CD14-positive monocyte (primary cell): Measurements from ENCODE around the gene COX5A. TPM values are rescaled to one million over a fixed set of nuclear protein-coding genes. Genes with fewer than 3 reads are reported as not detected.
A peak's percentile ranks its signal among the peaks of the same experiment; 100 is the strongest.

ENCODE experiments used
- DNase-seq, 3 donors: peaks; one replicate each; pipeline ENCODE4 v3.0.0-alpha.2; 2011 to 2022
- H2AFZ ChIP-seq: 2 replicates; pipeline ENCODE4 v1.6.0; 2012; ENCODE audit warnings: mild to moderate bottlenecking, low read depth, low read length, inconsistent platforms; ENCODE audit not compliant: insufficient read depth, poor library complexity, severe bottlenecking
- H3K27ac ChIP-seq, 2 donors: 1 replicate in 1 of 2; 2 replicates in 1 of 2; pipeline ENCODE4 v1.5.1; 2012 to 2013; ENCODE audit warnings: low read length in 2 of 2, control low read depth in 1 of 2, inconsistent platforms in 1 of 2, low read depth in 1 of 2, mild to moderate bottlenecking in 1 of 2
- H3K27me3 ChIP-seq, 2 donors: one replicate each; pipeline versions ENCODE4 v1.6.0 to v1.6.1; 2011 to 2013; ENCODE audit warnings: low read length in 2 of 2; ENCODE audit not compliant: control insufficient read depth in 2 of 2, insufficient read depth in 2 of 2
- H3K36me3 ChIP-seq, 2 donors: replicated peaks in 1 of 2; 1 replicate in 1 of 2; 2 replicates in 1 of 2; pipeline versions ENCODE4 v1.5.1 to v1.6.1; 2012 to 2013; ENCODE audit warnings: low read length in 2 of 2, control low read depth in 1 of 2, inconsistent platforms in 1 of 2, mild to moderate bottlenecking in 1 of 2; ENCODE audit not compliant: insufficient read depth in 2 of 2, control insufficient read depth in 1 of 2
- H3K4me1 ChIP-seq, 2 donors: 1 replicate in 1 of 2; 2 replicates in 1 of 2; pipeline versions ENCODE4 v1.5.1 to v1.6.1; 2012 to 2013; ENCODE audit warnings: low read length in 2 of 2, control low read depth in 1 of 2, inconsistent platforms in 1 of 2, mild to moderate bottlenecking in 1 of 2, moderate library complexity in 1 of 2; ENCODE audit not compliant: insufficient read depth in 2 of 2, control insufficient read depth in 1 of 2
- H3K4me2 ChIP-seq: replicated peaks from 2 replicates; pipeline ENCODE3; 2012; ENCODE audit warnings: low read length, moderate library complexity, mild to moderate bottlenecking; ENCODE audit not compliant: poor library complexity, severe bottlenecking; ENCODE audit errors: extremely low read depth
- H3K4me3 ChIP-seq, 3 experiments: fragments of 200-600 bp in 1 of 3; sonication (generic) in 1 of 3; replicated peaks in 1 of 3; 1 replicate in 2 of 3; 2 replicates in 1 of 3; pipeline ENCODE4 v1.5.1; 2011 to 2013; ENCODE audit warnings: low read length in 3 of 3, mild to moderate bottlenecking in 3 of 3, control low read depth in 2 of 3, low read depth in 2 of 3, inconsistent platforms in 1 of 3, moderate library complexity in 1 of 3
- H3K79me2 ChIP-seq: 2 replicates; pipeline ENCODE4 v1.6.0; 2012; ENCODE audit warnings: mild to moderate bottlenecking, control low read depth, inconsistent platforms, low read length, moderate library complexity; ENCODE audit not compliant: insufficient read depth
- H3K9ac ChIP-seq: 2 replicates; pipeline ENCODE4 v1.6.0; 2017; ENCODE audit warnings: low read length, mild to moderate bottlenecking; ENCODE audit not compliant: insufficient read depth, poor library complexity, severe bottlenecking
- H3K9me3 ChIP-seq, 2 donors: replicated peaks in 1 of 2; 1 replicate in 1 of 2; 2 replicates in 1 of 2; pipeline versions ENCODE4 v1.5.1 to v1.6.1; 2012 to 2013; ENCODE audit warnings: low read length in 2 of 2, control low read depth in 1 of 2; ENCODE audit not compliant: control insufficient read depth in 1 of 2, insufficient read depth in 1 of 2
- H4K20me1 ChIP-seq: 2 replicates; pipeline ENCODE4 v1.6.0; 2012; ENCODE audit warnings: mild to moderate bottlenecking, low read length, control low read depth, moderate library complexity; ENCODE audit not compliant: insufficient read depth
- H3K27ac Mint-ChIP-seq, 7 donors: one replicate each; pipeline ENCODE4 v1.8.0; 2020; ENCODE audit warnings: mild to moderate bottlenecking in 7 of 7, mixed read lengths in 7 of 7, moderate library complexity in 6 of 7, inconsistent platforms in 2 of 7
- H3K27me3 Mint-ChIP-seq, 3 donors: one replicate each; pipeline ENCODE4 v1.8.0; 2021 to 2022; ENCODE audit warnings: low read depth in 3 of 3, mild to moderate bottlenecking in 3 of 3, mixed read lengths in 3 of 3, moderate library complexity in 3 of 3, inconsistent platforms in 1 of 3
- H3K36me3 Mint-ChIP-seq, 2 donors: one replicate each; pipeline ENCODE4 v1.8.0; 2020; ENCODE audit warnings: mixed read lengths in 2 of 2, inconsistent platforms in 1 of 2, mild to moderate bottlenecking in 1 of 2
- H3K4me1 Mint-ChIP-seq: one replicate; pipeline ENCODE4 v1.8.0; 2020; ENCODE audit warnings: mild to moderate bottlenecking, mixed read lengths
- H3K4me3 Mint-ChIP-seq, 2 donors: one replicate each; pipeline ENCODE4 v1.8.0; 2020; ENCODE audit warnings: mild to moderate bottlenecking in 2 of 2, mixed read lengths in 2 of 2, moderate library complexity in 1 of 2
- H3K9me3 Mint-ChIP-seq, 7 donors: one replicate each; pipeline ENCODE4 v1.8.0; 2020 to 2022; ENCODE audit warnings: mixed read lengths in 7 of 7, mild to moderate bottlenecking in 6 of 7, moderate library complexity in 6 of 7, inconsistent platforms in 2 of 7
- CTCF ChIP-seq: fragments of 200-600 bp; IDR thresholded peaks from one replicate; pipeline ENCODE4 v1.8.0; 2022; ENCODE audit warnings: antibody characterized with exemption, mild to moderate bottlenecking
- WGBS: methylation state at CpG from one replicate; pipeline ENCODE4 v1.1.5; 2013; ENCODE audit warnings: missing lambda C conversion rate; ENCODE audit not compliant: insufficient coverage; 5-methylcytosine and 5-hydroxymethylcytosine counted together
- intact Hi-C, 2 donors: fragments of 100-400 bp; cut with micrococcal nuclease; formaldehyde crosslinking; loops; one replicate each; pipeline versions ENCODE4 v1.15.0 to v1.15.1; 2023
- polyA plus RNA-seq, 3 donors: library from polyadenylated mRNA; depleted of rRNA in 1 of 3; unstranded in 2 of 3; stranded (reverse) in 1 of 3; fragments of 300-500 nt in 2 of 3; fragments of >200 nt in 1 of 3; fragmentation: Illumina TruSeq in 2 of 3; gene quantifications; 1 replicate in 2 of 3; 2 replicates in 1 of 3; pipeline ENCODE4 v1.2.3, GENCODE V29; 2012 to 2021

COX5A gene
- polyA plus RNA-seq, 3 donors: 127 to 498 (median 434) TPM

GRCh38 chr15:74885461-74885860 lies 52.4 kb downstream of the COX5A start:
- no CpG with 5 or more reads among the region's 5 CpGs for WGBS
- H3K9me3 Mint-ChIP-seq: peaks cover 0 to 10% (median 7%) of the 10 kb centered on the region in 7 donors
- intact Hi-C loops: no loop called here
- Histone ChIP-seq H3K27ac (peak overlapping the region; percentile 16 to 69), H3K4me3 (no peak overlapping the region), H3K4me2 (no peak overlapping the region), H3K9ac (no peak overlapping the region), H3K27me3 (no peaks in the 10 kb centered on the region), H3K36me3 (no peaks in the 10 kb centered on the region), H3K4me1 (peaks cover 52 to 58% of the 10 kb centered on the region in 2 donors), H3K79me2 (peaks cover 6% of the 10 kb centered on the region), H3K9me3 (peaks cover 0 to 9% of the 10 kb centered on the region in 2 donors), H4K20me1 (no peaks in the 10 kb centered on the region), H2AFZ (no peak overlapping the region)
- H3K27me3 Mint-ChIP-seq: peaks cover 0 to 5% (median 0%) of the 10 kb centered on the region in 3 donors
- peak overlapping the region in 1 of 2 donors; percentile 67 for H3K4me3 Mint-ChIP-seq
- no peaks in the 10 kb centered on the region for H3K36me3 Mint-ChIP-seq
- peak overlapping the region in 5 of 7 donors; percentile 79 to 89 (median 82) for H3K27ac Mint-ChIP-seq
- H3K4me1 Mint-ChIP-seq: peaks cover 53% of the 10 kb centered on the region
- DNase-seq: no peak
- TF ChIP-seq CTCF: no peak

DNA sequence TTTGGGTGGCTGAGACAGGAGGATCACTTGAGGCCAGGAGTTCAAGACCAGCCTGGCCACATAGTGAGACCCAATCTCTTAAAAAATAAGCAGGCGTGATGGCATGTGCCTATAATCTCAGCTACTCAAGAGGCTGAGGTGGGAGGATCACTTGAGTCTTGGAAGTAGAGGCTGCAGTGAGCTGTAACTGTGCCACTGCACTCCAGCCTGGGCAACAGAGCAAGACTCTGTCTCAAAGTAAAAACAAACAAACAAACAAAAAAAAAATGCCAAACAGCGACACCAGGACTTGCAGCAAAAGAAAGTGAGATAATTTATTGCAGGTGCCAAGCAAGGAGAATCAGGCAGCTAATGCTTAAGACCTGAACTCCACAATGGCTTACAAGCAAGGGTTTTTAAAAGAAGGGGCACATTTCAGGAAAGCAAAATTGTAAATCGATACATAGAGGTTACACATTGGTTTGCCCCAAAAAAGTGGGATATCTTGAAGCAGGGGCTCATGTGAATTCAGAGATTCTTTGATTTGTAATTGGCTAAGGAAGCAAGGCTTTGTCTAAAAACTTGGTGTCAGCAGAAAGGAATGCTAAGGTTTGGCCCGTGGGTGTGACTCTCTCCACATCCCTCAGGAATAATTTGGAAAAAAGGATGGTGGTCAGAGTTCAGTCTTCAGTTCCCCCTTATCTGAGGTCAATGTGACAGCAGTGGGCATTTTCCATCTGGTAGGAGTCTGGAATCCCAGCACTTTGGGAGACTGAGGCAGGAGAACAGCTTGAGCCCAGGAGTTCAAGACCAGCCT lies 53.2 kb downstream of the COX5A start:
- intact Hi-C loops: no loop called here
- WGBS: 80% methylated on average over 1 of the region's 4 CpGs
- H2AFZ ChIP-seq: no peak overlapping the region
- Mint-ChIP-seq H3K27ac (peak overlapping the region in 3 of 7 donors; percentile 41 to 78 (median 62)), H3K9me3 (peaks cover 0 to 10% (median 7%) of the 10 kb centered on the region in 7 donors), H3K27me3 (peaks cover 0 to 5% (median 0%) of the 10 kb centered on the region in 3 donors), H3K36me3 (no peaks in the 10 kb centered on the region), H3K4me1 (peaks cover 46% of the 10 kb centered on the region), H3K4me3 (peak overlapping the region in 1 of 2 donors; percentile 53)
- H3K4me1 ChIP-seq: peaks cover 47 to 51% of the 10 kb centered on the region in 2 donors
- no peak for TF ChIP-seq CTCF
- H3K4me2 ChIP-seq: peak overlapping the region; percentile 23
- no peaks in the 10 kb centered on the region for H4K20me1 ChIP-seq
- H3K9ac ChIP-seq: no peak overlapping the region
- H3K36me3 ChIP-seq: no peaks in the 10 kb centered on the region
- peak overlapping the region in 1 of 2 donors; percentile 21 for H3K27ac ChIP-seq
- peaks cover 0 to 9% of the 10 kb centered on the region in 2 donors for H3K9me3 ChIP-seq
- no peak for DNase-seq
- H3K4me3 ChIP-seq: no peak overlapping the region
- no peaks in the 10 kb centered on the region for H3K79me2 ChIP-seq
- H3K27me3 ChIP-seq: no peaks in the 10 kb centered on the region
